Suprapubic skin (tissue), 3 donors: ENCODE measurements around the gene ATXN10.

Experiments
- CTCF ChIP-seq, 2 donors: fragments of 200-600 bp in 1 of 2; fragments of 450-650 bp in 1 of 2; sonication (generic) in 1 of 2; IDR thresholded peaks; one replicate each; pipeline ENCODE4 v1.5.1; 2016 to 2019; ENCODE audit warnings: antibody characterized with exemption in 2 of 2, mild to moderate bottlenecking in 1 of 2, moderate library complexity in 1 of 2
- POLR2AphosphoS5 ChIP-seq, 3 donors: sonication (generic); formaldehyde crosslinking; IDR thresholded peaks; one replicate each; pipeline ENCODE4 v1.6.1; 2017; ENCODE audit warnings: antibody characterized with exemption in 3 of 3

GRCh38 chr22:45717789-45718188 lies 46.2 kb downstream of the ATXN10 start:
- TF ChIP-seq CTCF (IDR thresholded peaks at IDR 0.05): no peak
- no peak for TF ChIP-seq POLR2AphosphoS5 (IDR thresholded peaks at IDR 0.05)
